Activated T-helper 1 cell treated with Interleukin-2 at 50 U/mL for 16 hours (primary cell): Measurements from ENCODE around the gene TK1.

Source experiments
- DNase-seq: peaks from one replicate; pipeline ENCODE4 v3.0.0-alpha.2; 2020; ENCODE audit warnings: low read depth

The TK1 gene

DNA sequence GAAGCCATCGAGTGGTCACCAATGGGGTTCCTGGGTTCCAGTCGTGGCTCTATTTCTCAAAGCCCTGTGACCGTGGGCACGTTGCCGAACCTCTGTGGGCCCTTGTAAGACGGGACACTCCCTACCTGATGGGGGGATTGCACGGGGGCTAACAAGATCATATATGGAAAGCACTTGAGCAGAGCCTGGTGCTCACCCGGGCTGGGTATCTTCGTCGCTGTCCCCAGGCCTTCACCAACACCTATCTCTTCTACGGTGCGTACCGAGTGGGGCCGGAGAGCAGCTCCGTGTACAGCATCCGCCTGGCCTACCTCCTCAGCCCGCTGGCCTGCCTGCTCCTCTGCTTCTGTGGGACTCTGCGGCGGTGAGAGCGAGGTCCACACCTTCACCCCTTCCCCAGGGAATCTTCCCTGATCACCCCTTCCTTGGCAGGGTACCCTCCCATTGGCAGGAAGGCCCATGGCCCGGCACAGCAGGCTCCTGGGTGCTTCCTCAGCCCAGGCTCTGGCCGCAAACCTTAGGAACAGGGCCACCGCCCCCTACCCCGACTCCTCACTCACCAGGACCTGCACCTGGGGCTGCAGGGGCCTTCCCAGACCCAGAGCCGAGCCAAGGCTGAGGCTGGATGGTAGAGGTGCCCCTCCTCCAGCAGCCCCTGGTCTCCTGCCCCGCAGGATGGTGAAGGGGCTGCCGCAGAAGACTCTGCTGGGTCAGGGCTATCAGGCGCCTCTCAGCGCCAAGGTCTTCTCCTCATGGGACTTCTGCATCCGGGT is 53.5 kb downstream of the TK1 start:
- no peak for DNase-seq

DNA sequence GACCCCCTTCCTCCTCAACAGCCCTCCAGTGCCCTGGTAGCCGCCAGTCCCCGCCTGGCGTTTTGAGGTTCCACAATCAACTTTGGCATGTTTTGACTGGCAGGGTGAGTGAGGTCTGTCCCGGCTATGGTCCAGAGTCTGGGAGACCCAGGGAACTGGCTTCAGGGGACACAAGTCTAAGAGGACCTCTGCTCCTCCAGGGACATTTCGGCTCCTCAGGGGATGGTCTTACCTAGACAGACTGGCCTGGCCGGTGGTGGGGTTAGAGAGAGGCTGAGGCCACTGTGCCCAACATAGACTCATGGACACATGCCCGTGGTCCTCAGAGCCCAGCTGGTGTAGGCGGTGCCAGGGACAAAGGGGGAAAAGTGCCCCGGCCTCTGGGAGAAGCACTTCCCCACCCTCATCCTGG is 54.1 kb downstream of the TK1 start:
- DNase-seq = no peak

DNA sequence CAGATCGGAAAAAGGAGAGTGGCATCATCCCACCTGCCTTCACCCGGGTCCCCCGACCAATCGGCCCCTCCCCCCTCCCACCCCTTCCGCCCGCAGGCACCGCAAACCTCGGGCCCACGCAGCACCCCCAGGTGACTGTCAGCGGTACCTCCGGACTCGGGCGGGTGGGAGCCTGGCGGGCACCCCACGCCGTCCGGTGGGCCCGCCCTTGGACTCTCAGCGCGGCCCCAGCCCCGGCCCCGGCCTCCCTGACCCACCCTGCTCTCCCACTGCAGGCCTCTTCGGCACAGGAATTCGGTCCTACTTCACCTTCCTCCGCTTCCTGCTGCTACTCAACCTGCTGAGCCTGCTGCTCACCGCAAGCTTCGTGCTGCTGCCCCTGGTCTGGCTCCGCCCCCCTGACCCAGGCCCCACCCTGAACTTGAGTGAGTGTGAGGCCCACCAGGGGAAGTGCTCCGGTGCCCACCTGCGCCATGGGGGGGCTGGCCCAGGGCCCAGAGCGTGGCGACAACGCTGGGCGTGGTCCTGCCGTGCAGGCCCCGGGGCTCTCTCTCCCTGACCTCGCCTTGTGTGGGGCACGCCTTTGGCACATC is 54.7 kb downstream of the TK1 start:
- DNase-seq = peak; percentile 58

DNA sequence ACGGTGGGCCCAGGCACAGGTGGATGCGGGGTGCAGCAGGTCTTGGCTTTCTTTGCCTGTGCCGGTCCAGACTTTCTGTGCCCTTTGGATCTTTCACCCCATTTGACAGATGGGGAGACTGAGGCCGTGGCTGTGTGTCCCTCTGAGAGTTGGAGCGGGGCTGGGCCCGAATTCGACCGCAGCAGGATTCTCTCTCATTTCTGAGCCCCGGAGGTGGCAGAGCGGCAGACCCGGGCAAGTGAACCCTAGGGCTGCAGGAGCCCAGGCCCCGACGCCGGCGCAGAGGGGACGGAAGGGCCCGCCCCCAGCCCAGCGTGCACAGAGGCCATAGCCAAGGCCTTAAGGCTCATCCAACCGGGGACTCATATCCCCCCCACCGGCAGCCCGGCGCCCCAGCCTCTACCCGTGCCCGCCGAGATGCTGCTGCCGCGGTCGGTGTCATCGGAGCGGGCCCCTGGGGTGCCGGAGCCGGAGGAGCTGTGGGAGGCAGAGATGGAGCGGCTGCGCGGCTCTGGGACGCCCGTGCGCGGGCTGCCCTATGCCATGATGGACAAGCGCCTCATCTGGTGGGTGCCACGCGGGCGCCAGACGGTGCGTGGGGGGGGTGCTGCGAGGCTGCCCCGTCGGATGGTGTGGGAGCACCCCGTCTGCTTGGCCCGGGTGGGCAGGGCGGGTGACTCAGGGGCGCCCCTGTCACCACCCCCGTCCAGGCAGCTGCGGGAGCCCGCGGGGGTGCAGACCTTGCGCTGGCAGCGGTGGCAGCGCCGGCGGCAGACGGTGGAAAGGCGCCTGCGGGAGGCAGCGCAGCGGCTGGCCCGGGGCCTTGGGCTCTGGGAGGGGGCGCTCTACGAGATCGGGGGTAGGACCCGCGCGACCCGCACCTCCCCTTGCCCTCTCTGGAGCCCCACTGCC is 55.4 kb downstream of the TK1 start:
- no peak for DNase-seq

DNA sequence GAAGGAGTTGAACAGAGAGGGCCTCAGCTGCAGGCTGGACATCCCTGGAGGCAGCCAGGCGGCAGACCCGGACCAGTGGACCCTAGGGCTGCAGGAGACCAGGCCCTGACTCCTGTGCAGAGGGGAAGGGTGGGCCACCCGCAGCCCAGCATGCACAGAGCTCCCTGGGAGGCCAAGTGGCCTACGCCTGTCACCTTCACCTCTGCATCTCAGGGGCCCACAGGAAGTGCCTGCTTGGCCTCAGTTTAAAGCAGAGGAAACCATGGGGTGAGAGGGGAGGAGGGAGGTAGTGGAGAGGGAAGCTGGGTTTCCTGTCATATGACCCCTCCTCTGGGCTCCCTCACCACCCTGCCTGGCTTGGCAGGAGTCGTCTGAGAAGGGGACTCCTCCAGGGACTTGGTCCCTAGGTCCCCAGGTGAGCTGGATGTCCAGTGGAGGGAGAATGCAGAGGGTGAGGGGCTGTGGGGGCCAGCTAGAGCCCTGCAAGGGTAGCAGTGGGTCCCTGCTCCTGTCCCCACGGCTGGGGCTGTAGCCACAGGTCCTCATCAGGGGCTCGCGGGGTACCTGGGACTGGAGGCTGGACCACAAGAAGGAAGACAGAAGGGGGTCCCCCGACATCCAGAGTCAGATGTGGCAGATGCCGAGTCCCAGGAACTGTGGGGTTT is 56.3 kb downstream of the TK1 start, which contains the start of gene TMC8:
TMC8 (plus strand) TSS at position 335 of the 665 bp plus-strand sequence. CDS start 818 bp downstream, outside the sequence.
- DNase-seq = peak; percentile 76

DNA sequence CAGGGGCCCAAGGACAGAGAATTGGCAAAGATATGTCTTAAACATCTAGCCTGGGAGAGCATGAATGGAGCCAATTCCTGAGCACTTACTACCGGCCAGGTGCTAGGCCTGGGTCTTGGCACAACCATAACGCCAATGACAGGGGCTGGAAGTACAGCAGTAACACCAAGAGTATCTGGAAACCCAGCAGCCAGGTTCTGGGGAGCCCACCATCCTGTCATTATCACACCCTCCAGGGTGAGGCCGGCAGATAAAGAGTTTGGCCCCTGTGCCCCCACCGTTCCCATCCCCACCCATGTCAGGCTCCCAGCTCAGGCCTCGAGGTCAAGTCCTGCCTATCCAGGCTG is 56.8 kb downstream of the TK1 start:
- DNase-seq = no peak

DNA sequence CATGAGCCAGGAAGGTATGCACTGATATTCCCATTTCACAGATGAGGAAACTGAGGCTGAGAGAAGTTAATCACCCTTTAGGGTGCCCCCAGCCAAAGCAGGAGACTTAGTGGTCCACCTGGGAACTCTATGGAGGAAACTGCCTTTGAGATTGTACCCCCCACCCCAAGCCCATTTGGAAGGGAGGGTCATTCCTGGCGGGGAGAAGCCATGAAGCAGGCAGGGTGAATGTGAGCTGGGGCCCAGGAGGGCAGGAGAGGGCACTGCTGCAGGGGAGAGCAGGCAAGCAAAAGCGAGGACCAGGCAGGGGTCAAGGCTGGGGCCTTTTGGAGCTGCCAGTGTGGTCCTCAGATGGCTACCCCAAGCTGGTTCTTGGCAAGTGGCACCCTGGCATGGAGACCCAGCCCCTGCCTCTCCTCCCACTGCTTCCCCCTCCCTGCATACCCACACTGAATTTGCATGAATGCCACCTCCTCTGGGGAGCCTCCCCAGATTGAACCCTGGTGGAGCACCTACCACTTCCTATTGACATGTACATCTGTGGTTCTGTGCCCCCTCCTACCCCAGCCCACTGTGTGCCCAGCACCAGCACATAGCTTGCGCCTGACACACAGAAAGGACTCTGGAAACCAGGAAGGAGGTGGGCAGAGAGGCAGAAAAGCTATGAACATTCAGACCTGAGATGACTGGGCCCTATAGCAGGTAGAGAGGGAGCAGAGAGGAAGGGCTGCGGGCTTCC is 57.3 kb downstream of the TK1 start:
- DNase-seq = no peak

DNA sequence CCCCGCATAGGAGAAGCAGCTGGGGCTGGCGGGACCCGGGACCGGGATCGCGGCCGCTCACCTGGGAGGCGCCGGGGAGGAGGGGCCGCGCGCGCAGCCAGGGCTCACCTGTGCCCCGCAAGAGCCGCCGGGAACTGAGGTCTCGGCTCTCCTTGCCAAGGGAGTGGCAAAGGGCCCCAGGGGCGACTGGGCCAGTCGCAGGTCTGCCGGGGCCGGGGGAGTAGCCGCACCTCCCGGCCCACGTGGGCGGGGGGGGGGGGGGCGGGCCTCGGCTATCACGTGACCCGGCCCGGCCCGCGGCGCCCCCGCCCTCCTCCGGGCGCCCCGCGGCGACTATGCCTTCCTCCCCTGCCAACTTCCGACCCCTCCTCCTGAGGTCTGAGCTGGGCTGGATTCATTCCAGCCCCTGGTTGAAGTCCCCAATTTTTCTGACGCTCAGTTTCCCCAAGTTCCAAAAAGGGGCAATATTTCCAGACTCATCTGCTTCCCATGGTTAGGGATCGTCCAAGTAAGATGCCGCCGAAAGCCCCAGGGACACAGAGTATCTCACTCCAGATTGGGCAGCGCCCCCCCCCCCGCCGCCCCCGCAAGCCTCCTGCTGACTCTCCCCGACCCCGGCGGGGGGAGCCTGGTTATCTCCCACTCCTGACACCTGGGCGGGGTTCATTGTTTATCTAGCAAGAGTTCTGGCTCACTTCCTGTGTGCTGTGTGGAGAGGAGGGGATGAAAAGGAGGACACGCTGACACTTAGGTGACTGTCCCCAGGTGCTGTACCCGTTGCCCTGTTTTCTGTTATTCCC is 58.1 kb downstream of the TK1 start, which contains the start of gene TMC6:
TMC6 (minus strand) TSS at position 205 of the 800 bp plus-strand sequence. CDS start 1,923 bp downstream, outside the sequence.
- DNase-seq = peak; percentile 64

DNA sequence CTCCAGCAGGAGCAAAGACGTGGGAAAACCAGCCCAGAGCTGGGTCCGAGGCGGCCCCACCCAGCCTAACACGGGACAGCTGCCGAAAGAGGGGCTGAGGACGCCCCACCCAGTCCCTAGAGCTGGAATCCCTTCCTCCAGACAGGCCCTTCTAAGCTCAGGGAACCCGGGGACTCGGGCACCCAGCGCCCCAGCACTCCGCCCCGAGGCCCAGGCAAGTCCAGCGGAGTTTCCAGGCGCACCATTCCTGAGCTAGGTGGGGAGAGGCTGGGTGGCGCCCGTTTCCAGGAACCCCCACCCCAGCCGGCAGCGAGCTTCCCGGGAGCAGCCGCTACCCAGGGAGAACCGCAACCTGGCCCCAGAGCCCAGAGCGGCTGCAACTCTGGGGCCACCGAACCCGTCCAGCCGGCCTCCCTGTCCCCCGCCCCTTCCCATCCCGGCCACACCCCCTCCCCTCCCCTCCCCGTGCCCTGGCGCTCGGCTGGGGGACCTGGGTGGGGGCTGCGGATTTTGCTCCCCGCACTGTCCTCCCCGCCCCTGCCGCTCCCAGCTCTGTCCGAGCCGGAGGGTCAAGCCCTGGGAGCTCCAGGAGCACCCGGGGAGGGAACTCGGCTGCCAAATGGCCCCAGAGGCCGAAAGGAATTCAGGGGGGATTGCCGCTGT is 58.8 kb downstream of the TK1 start:
- no peak for DNase-seq

DNA sequence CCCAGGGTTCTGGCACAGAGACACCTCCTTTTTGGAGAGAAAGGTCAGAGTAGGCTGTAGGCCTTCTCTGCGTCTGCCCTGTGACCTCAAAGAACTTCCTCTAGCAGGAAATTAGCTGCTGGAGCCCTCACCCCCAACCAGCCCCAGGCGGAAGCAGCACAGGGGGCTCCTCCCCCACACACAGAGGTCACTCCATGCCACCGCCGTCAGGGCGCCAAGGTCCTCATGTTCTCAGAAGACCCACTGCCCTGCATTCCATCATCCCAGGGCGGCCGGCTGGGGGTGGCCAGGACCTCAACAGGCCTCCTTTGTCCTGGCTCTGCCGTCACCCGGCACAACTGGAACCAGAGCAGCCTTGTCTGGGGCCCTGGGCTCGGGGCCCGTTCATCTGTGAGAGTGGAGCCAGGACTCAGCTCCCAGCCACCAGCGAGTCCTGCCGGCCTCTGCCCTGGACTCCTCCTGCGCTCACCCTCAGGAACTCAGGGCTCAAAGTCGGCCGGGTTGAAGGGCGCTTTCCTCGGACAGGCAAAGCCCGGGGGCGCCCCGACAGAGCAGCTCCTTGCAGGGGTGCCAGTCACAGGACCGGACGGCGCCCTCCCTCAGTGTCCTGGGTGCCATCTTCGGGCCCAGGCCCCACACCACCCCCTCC is 59.5 kb downstream of the TK1 start:
- peak; percentile 61 for DNase-seq

DNA sequence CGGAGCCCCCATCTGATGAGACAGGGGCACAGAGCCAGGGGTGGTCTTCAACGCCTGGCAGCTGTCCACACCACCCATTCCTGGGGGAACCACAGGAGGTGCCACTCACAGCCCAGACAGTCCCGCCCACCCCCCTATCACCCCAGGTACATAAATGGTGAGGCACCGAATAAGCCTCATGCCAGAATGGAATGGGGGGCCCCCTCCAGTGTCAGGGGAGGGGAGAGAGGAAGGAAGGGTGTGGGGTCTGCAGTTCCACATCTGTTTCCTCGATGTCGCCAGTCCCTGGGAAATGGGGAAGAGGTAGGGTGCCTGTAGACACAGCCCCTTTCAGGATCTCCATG is 60.0 kb downstream of the TK1 start:
- no peak for DNase-seq

DNA sequence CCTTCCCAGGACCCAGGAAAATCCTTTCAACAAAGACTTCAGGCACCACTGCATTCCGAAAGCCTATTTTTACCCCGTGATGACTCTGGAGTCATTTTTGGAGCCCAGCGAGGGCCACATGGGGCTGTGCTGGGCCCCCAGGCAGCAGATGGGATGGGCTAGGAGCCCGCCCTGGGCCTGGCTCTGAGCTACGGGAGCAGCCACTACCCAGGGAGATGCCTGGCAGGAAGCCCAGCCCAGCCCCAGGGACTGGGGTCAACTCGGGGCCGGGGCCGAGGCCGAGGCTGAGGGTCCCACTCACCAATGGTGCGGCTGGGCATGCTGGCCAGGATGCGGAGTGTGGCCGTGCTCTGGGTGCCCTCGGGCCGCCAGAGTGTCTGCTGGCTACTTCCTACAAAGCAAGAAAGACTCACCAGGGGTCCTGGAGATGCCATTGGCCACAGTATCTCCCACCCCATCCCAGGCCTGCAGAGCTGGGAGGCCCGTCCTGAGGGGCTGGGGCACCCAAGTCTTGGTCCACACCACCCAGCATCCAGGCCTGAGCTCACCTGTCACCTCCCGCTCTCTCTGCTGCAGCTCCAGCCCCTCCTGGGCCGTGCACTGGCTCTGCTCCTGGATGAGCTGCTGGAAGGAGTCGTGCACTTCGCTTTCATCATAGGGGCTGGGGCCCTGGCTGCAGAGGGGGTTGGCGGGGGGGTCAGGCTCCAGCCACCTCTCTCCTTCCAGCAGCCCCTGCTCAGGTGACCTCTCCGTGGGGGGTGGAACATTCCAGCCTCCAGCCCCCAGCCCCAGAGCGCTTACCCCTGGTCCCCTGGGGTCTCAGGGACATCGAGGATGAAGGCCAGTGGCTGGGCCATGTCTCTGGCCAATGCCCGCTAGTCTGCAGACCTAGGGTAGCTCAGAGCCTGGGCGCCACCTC is 60.6 kb downstream of the TK1 start:
- DNase-seq = no peak

DNA sequence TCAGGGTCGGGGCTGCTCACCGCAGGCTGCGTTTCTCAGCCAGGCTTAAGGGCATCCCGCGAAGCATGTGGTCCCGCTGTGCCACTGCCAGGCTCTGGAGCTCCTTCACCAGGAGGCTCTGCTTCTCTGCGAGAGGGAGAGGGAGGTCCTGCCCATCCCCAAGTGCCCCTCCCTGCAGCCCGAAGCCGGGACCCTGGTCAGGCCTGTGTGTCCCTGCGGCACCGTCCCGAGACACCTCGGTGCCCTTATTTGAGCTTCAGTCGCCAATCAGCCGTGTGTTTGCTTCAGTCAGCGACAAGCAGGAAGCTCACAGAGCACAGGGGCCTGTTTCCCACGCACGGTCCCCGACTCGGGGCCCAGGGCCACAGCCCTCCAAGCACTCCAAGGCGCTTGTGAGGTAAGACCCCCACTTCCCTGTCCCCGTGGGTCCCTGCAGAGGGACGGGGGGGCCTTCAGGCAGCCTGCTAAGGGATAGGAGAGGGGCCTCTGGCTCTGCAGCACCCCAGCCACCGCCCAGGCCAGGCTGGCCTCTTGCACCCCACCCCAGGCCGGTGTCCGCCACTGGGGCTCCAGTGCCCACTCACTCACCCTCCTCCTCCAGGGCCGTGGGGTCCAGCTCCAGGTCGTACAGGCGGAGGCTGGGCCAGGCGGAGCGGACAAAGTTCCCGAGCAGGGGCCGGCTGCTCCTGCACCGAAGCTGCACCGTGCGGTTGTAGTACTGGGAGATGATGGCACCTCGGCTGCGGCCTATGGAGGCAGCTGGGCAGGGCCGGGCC is 61.5 kb downstream of the TK1 start:
- no peak for DNase-seq

DNA sequence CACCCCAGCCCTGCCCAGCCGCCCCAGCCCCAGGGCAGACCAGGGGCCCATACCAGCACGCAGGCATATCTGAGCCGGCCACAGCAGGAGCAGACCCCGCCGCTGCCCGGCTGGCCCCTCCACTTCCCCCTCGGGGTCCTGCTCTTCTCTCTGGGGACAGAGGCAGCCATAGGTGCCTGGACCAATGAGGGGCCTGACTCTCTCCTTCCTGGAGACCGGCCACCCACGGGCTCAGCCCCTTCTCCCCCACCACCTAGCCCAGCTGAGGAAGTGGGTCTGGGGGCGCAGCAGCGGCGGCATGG is 62.1 kb downstream of the TK1 start:
- no peak for DNase-seq
